AG04449 (cell line): ENCODE measurements around the gene BARX1.

Experiments used
- CTCF ChIA-PET: fragments of 350-600 bp; formaldehyde crosslinking; extraction: SDS; loops from one replicate; lab custom pipeline; 2021; ENCODE audit warnings: antibody characterized with exemption; lab: Yijun Ruan, JAX
- POLR2A ChIA-PET: fragments of 400-600, 350-600 bp; formaldehyde crosslinking; extraction: SDS; loops from one replicate; lab custom pipeline; 2020; ENCODE audit warnings: antibody characterized with exemption, inconsistent platforms; lab: Yijun Ruan, JAX
- DNase-seq: peaks from one replicate; pipeline ENCODE4 v3.0.0-alpha.2; 2010; ENCODE audit warnings: low read depth, low spot score
- H3K4me3 ChIP-seq: 2 replicates; pipeline ENCODE4 v1.5.1; 2011; ENCODE audit warnings: low read depth, mild to moderate bottlenecking, control low read depth, low read length
- CTCF ChIP-seq: IDR thresholded peaks from one replicate; pipeline ENCODE4 v1.5.1; 2011; ENCODE audit warnings: mild to moderate bottlenecking, moderate library complexity, low read length, control low read depth, inconsistent platforms; ENCODE audit not compliant: insufficient read depth; ENCODE audit errors: missing control alignments

Gene BARX1

GRCh38 chr9:93994132-93994531 lies 39.0 kb upstream of the BARX1 start:
- CTCF ChIA-PET: interaction anchor here (1.7 to 2.8 kb wide), 2 partner anchors 9 to 20 kb away, joined by 7 to 20 read pairs; no protein-coding TSS in a partner anchor

GRCh38 chr9:93992830-93993229 lies 37.7 kb upstream of the BARX1 start:
- TF ChIP-seq CTCF: no peak
- ChIA-PET CTCF (interaction anchor here (1.7 to 2.8 kb wide), 2 partner anchors 10 to 21 kb away, joined by 7 to 20 read pairs; no protein-coding TSS in a partner anchor), POLR2A (no interaction called here)
- no peak for DNase-seq
- H3K4me3 ChIP-seq: no peak overlapping the region

More at GRCh38 chr9:93994132-93994531, 39.0 kb upstream of the BARX1 start:
- no peak overlapping the region for H3K4me3 ChIP-seq
- no peak for DNase-seq
- POLR2A ChIA-PET: no interaction called here
- no peak for TF ChIP-seq CTCF

- TF ChIP-seq CTCF: no peak
- no peak for DNase-seq
- no peak overlapping the region for H3K4me3 ChIP-seq
- POLR2A ChIA-PET: no interaction called here
- CTCF ChIA-PET: no interaction called here
Measured at GRCh38 chr9:93990448-93990847, 35.3 kb upstream of the BARX1 start.

- ChIA-PET POLR2A (no interaction called here), CTCF (no interaction called here)
- no peak for DNase-seq
- no peak for TF ChIP-seq CTCF
- no peak overlapping the region for H3K4me3 ChIP-seq
Measured at GRCh38 chr9:93988056-93988455, 32.9 kb upstream of the BARX1 start.

GRCh38 chr9:93984860-93985259 lies 29.7 kb upstream of the BARX1 start:
- CTCF ChIA-PET: interaction anchor here (0.9 to 2.9 kb wide), 3 partner anchors 18 to 228 kb away, joined by 3 to 9 read pairs (median 4); no protein-coding TSS in a partner anchor
- TF ChIP-seq CTCF: no peak
- no peak overlapping the region for H3K4me3 ChIP-seq
- no peak for DNase-seq
- POLR2A ChIA-PET: no interaction called here

- POLR2A ChIA-PET: no interaction called here
- TF ChIP-seq CTCF: no peak
- CTCF ChIA-PET: interaction anchor here (1.4 to 2.9 kb wide), 2 partner anchors 21 to 229 kb away, joined by 3 to 9 read pairs; no protein-coding TSS in a partner anchor
Measured at GRCh38 chr9:93983875-93984274, 28.7 kb upstream of the BARX1 start.

More at GRCh38 chr9:93983875-93984274, 28.7 kb upstream of the BARX1 start:
- no peak for DNase-seq
- H3K4me3 ChIP-seq: no peak overlapping the region
